Activated CD4-positive, alpha-beta T cell treated with anti-CD3 and anti-CD28 coated beads for 24 hours (primary cell): ENCODE results near the gene FN1.

Source experiments
- DNase-seq, 2 donors: peaks; one replicate each; pipeline ENCODE4 v3.0.0-alpha.2; 2020; ENCODE audit warnings: low read depth in 2 of 2

FN1 gene

DNA sequence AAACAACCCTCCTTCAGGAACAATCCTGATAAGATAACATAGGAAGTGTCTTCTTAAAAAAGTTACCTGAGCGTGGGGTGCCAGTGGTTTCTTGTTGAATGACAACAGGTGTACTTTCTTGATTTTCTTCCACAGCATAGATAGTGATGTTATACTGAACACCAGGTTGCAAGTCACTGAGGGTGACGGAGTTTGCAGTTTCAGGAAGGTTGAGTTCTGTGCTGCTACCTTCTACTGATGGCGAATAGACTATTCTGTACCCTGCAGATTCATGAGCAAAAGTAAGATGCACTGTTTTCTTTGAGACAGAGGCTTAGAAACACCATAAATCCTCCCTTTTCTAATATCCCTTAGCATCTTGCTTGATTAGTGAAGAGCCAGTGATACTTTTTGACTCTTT, 28.8 kb downstream of the FN1 start:
- no peak for DNase-seq

DNA sequence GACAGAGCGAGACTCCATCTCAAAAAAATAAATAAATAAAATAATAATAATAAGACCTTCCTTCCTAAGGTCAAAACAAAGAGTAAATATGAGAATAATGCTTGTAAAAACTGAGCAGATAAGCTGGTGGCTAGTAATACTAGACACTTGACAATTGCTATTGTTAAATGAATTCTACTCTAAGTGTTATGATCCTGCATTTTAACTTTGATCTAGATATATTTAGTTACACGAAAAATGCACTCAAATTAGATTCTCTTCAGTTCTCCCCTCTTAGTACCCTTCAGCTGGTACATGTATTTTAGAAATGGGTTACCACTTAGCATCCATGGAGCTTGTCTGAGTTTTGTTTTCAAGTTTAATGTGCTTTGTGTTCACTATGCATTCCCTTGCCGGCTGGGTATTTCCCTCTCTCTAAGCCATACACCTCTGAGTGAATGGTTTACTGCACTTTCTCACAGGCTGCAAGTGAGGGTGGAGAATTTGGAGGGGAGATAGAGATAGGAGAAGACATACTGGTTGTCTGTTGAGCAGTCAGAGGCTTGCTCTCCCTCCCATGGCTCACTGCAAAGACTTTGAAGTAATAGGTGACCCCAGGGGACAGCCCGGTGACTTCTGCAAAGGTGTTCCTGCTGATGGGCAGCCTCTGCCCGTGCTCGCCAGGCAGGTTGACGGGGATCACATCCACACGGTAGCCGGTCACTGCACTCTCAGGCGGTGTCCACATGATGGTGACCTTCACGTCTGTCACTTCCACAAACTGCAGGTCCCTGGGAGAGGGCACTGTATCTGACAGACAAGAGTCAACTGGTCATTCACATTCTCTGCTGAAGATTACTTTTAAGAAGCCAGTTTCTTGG, 29.9 kb downstream of the FN1 start:
- DNase-seq, result no peak

DNA sequence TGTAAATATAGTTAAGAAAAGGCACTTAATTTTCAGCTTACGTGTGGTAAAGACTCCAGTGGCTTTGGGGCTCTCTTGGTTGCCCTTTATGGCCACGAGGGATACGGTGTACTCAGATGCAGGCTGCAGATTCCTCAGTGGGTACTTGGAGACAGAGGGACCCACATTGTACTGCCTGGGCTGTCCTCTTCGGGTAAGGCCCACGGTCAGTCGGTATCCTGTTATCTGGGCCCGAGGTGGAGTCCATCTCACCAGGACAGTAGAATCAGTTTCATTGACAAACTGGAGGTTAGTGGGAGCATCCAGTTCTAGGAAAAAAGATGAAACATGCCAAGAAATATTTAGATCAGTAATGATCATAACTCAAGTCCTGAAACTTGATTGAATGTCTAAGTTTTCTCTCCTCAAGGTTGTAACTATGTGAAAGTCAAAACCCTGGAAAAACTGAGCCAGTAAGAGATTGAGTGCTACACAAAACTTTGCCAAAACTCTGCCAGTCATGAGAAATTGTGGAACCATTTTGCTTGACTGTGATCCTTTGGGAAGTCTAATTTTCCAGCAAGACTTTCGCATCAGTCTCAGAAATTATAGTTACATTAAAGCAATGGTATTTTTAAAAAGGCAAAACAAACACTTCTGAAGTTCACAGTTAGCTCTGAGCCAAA, 31.4 kb downstream of the FN1 start:
- DNase-seq, result no peak

DNA sequence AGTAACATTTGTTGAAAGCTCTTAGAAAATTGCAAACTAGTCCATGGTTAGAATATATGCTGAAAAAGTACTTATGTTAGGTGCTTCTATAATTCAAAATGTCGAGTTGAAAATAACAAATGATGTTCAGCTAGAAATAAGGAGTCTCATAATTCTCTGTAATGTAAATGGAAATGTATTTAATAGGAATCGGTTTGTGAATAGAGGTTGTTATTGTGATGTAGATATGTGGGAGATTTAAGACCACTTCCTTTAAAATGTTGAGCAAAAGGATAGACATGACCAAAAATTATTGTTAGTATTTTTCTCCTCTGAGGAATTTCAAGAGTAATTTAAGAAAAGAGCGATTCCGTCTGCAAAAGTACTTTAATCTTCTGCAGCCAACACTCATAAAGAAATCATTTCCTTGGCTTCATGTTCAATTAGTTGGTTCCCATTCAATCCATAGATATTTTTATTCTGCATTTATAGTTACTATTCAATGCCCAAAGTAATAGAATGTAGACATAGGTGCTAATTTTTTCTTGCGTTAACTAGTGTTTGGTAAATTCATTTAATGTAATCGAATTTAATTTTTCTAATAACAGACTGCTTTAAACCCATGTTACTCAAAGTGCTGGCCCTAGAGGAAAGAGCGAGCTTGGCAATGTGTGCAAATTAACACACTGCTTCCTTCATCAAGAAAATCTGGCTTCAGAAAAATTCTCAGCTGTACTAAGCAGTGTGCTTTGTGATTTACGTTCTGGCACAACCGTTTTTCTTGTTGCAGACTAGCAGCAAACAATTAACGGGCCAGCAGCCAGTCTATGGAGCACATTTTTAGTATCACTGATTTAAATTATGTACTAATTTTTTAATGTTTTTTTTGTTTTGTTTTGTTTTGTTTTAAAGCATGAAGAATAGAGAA, 32.2 kb downstream of the FN1 start:
- no peak for DNase-seq

DNA sequence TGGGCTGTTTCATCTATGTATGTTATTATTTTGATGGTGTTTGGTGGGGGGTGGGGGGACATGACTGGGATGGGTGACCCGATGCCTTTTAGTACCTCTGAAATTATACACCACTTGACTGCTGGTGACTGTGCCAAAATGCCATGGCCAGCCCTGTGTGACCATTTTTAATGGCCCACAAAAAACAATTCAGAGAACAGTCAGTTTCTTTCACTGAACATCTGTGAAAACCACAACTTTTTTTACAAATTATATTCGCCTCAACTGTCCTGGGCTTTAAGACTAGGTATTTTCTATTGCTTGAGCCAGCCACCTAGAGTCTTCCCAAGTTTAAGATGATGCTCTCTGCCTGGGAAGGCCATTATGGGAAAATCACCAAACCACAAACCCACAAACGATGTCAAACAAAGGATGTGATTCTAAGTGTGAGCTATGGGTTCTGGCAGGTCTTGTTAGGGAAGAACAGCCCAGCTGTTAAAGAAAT, 33.9 kb downstream of the FN1 start:
- DNase-seq, result no peak

DNA sequence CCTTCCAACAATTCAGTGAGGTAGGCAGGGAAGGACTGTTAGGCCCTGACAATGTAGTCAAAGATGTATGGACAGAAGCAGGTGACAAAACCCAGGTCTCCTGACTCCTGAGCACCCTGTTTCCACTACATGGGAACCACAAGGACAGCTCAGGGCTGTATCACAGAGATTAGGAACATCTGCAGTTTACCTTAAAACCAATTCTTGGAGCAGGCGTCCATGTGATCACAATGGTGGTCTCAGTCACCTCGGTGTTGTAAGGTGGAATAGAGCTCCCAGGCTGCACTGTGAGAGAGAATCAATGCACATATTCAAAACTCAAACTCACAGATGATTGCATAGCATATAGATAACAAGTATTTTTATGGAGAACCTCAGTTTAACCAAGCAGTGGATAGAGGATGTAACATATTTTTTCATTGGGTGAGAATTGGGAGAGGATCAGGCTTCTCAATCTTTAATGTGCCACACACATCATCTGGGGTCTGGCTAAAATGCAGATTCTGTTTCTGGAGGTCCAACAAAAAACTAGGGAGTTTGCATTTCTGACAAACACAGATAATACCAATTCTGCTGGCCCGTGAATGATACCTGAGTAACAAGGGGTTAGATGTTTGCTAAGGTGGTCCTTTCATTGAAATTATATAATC, 36.7 kb downstream of the FN1 start:
- no peak for DNase-seq

DNA sequence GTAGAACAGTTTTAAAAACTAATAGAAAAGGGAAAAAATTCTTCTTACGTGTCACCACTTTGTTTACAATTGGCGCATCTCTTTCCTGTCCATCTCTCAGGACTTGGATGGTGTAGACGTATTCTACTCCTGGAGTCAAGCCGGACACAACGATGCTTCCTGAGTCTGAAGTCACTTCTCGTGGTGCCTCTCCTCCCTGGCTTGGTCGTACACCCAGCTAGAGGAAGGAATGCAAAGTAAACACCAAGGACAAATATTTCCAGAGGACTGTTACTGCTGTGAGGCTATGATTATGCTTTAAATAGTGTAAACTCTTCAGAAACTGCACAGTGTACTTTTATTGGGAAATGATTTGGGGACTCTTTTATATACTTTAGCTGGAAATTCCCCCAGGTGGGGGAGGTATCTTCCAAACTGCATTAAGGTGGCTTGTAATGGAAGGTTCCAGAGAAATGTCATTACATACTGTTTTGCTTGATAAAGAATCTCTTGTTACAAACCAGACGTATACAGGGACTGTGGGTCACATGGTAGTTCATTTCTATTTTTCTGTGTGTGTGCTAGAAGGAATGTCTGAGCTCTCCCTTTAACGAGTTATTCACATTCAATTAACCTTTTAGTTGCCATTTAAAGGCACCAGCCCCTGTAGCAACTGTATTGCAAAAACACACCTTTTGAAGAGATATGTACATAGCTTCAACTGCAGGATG, 38.1 kb downstream of the FN1 start:
- DNase-seq, result no peak

DNA sequence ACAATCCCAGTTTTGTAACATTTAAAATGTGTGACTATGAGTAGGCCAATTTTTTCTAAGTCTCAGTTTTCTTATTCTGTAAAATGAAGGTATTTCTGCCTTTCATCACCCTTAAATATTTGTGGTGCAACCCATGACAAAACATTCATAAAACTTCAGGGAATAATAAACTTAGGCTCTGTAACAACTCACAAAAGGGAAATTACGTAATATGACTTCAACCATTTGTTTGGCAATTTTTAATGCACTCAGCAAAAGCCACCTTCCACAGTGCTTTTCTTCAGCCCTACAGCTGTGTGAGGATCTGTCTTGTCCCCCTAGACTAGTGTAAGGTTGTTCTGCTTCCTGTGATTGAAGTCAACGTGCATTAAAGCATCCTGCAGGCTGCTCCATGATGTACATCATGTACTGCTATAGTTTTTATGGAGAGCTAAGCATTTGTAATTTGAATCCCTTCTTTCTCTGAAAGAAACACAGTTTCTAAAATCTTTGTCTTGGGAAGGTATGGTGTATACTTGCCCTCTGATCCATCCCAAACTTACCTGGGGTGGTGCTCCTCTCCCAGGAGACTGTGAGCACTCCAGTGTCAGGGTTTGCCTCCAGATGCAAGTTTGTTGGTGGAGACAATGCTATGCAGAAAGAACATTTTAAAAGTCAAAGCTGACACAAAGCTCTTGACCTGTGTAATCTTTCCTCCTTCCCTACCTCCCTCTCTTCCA, 39.1 kb downstream of the FN1 start:
- no peak for DNase-seq

DNA sequence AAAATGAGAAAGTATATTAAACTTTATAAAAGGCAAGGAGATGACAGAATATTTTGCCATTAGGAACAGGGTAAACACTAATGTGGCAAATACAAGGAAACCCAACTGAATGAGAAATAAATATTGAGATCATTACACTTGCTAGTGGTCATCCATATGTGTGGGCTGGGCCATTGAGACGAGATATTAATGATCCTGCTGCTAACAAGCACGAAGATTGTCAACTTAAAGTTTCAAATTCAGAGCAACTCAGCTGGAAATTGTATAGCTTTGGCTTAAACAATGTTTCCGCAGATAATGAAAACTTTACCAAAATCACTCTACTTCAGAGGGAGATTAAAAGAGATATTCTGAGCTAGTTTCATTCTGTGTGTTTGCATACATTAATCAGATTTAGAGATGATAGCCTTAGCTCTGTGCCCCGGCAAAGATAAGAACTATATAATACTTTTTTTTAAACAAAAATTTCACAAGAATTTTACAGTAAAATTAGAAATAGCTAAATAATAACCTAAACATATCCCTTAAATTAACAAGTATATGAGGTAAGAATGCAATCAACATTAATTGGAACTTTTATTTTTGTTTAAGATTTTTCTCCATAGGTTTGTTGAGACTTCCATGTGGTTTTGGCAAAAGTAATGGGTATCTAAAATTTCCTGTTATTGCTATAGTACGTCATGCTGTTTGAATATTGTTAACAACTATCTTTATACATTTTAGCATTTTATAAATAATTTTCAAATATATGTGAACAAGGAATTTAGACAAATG, 40.0 kb downstream of the FN1 start:
- no peak for DNase-seq

DNA sequence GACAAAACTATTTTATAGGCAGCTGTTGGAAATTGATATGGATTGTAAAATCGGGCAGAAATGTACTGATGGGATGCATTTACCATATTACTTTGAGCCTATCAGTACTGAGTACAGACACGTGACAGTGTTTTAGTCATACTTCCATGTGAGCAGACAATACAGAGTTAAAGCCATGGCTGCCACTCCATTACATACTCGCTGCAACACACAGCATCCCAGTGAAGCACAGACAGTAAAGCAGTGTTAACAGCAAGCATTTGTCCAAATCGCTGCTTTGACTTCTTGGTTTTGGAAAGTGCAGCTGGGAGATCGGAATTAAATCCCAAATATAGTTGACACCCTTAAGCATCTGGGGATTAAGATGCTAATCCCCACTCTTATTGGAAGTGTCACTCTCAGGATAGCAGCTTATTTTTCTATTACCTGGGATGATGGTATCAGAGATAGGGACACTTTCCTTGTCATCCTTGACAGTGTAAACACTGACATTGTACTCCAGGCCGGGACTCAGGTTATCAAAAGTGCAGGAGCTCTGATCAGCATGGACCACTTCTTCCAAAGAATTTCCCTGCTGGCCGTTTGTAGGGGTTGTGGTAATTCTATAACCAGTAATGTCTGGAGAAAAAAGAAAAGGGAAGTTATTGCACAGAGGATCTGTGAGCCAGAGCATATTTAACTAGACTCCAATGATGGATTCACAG, 41.6 kb downstream of the FN1 start:
- DNase-seq, result no peak

DNA sequence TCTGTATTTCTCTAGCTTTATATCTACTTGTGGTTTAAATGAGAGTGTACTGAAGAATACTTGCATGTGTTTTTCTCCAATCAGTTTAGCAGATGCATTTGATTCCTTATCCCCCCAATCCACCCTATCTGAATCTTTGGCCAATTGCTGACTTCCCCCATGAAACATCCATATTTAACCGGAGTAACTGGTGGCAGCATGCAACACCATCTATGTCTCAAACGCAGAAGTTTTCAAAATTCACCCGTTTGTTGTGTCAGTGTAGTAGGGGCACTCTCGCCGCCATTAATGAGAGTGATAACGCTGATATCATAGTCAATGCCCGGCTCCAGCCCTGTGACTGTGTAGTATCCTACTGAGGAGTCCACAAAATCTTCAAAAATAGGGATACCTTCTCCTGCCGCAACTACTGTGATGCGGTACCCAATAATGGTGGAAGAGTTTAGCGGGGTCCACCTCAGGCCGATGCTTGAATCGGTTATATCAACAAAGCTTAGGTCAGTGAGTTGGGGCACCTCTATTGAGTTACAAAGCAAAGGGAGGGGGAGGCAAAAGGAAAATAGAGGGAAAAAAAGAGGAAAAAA, 43.1 kb downstream of the FN1 start:
- no peak for DNase-seq

DNA sequence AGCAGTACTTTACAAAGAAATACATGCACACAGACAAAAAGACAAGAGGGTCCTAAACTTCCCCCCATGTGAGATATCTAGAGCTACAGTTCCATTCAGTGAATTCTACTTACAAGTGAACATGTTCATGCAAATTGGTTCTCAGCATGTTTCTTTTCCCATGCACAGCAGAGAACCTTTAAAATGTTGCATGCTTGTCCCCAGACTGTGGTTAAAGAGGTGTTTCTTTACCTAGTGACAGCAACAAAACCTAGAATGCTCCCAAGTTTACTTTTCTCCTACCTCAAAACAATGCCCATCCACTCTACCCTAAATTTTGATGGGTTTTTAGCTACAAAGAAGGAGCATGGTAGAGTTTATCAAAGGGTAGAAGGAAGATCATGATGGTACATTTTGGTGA, 43.7 kb downstream of the FN1 start:
- no peak for DNase-seq

DNA sequence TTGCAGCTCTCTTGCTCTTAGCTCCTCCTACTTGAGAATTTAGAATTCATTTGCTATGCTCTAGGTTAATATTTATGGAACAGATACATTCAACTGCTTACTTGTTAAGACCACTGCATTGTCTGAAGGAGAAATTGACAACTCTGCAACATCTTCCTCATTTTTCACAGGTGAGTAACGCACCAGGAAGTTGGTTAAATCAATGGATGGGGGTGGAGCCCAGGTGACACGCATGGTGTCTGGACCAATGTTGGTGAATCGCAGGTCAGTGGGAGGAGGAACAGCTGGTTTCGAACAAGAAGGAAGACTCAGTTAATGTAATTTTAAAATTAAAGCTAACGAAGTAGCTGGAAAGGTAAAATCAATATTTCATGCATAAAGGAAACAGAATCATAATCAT, 44.3 kb downstream of the FN1 start:
- no peak for DNase-seq

DNA sequence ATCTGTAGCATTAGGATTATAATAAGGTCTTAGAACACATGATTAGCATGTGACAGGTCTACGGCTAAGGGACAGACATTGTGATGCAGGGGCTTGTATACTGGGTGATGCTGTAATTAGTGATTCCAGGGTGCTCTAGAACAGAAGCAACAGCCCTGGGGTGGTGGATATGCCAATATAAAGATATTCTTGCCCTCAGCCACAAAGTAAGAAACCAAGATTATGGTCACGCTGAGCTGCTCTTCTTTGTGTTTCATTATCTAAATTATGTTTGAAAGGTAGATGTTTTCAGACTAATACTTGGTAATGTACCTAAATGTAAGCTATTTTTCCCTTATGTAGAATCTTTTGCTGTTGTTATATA, 45.3 kb downstream of the FN1 start:
- DNase-seq, result no peak

DNA sequence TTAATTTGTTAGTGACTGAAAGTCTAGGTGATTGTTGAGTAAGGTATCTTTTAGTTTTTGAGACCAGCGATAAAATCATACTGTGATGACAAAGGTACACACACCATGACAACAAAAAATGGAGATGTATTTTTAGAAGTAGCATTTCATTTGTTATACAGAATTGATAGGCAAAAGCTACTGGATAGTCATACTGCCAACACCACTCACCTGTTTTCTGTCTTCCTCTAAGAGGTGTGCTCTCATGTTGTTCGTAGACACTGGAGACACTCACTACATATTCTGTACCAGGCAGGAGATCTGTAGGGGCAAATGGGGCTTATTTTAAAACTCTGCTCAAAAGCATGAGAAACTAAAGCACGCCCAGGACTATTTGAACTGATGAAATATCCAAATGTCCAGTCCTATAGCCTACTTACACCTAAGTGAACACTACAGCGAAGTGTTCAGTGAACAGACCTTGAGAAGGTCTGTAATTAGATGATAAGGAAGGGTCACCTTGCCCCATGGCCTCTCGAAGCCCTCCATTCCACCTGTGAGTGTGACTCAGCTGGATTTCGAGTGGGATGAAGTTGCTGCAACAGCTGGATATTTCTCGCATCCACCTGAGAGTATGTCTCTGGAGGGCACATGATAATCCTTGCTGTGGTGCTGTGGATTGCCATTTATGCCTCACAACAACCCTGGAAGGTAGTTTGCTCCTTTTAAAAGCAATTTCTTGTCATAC, 47.7 kb downstream of the FN1 start:
- DNase-seq, result no peak

DNA sequence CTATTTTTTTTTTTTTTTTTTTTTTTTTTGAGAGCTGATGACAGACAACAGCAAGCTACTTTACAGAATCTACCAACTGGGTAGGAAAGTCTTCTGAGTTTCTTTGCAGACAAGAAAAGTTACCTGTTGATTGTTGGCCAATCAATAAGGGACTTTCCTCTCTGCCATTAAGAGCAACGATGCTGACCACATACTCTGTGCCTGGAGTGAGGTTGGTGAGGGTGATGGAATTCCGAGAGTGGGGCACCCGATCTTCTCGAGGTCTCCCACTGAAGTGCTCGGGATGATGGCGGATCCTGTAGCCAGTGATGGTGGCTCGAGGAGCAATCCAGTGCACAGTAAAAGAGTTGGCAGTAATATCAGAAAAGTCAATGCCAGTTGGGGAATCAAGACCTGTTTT, 49.3 kb downstream of the FN1 start:
- no peak for DNase-seq

DNA sequence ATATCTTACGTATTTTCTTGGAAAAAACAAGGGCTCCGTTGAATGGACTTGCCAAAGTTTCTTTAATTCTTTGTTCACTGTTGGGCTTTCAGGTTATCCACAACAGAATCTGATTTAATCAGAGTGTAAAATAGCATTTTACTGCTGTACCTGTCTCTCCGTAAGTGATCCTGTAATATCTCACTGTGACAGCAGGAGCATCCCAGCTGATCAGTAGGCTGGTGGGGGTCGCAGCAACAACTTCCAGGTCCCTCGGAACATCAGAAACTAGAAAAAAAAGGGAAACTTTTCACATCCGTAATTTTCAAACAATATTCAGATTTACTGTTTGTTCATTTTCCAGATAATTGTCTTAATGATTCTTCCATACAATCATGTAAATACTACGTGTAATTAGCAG, 51.2 kb downstream of the FN1 start:
- DNase-seq, result no peak

DNA sequence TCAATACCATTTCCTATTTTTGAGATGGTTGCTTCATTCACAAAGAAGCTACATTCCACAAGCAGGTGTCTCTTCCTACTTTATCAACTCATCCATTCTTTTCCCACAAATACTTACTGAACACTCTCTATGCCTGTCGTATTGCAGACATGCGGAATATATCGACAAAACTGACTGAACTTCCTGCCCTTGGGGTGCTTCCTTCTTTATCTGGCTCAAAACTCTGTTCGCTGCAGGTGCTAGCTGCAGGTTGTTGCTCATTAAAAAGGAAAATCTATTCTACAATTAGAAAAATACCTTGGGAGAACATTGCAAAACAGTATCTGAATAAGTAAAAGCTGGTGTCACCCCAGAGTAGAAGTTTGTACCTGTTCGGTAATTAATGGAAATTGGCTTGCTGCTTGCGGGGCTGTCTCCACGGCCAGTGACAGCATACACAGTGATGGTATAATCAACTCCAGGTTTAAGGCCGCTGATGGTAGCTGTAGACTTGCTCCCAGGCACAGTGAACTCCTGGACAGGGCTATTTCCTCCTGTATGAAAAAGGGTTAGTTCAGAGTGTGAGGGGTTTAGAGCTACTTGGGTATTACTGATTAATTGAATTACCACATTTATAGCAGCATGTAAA, 52.1 kb downstream of the FN1 start:
- DNase-seq, result no peak
